ENCODE results near the gene SIGMAR1. TPM values are rescaled to one million over a fixed set of nuclear protein-coding genes. Genes with fewer than 3 reads are reported as not detected.

The SIGMAR1 gene
- total and polyA plus RNA-seq, 2 of the 4 experiments (the other 2 are of a cell fraction), result 44.6 to 88.9 TPM

GRCh38 chr9:34665381-34666250 lies 28.0 kb upstream of the SIGMAR1 start (continued):
- TF ChIP-seq, protein P1, sequence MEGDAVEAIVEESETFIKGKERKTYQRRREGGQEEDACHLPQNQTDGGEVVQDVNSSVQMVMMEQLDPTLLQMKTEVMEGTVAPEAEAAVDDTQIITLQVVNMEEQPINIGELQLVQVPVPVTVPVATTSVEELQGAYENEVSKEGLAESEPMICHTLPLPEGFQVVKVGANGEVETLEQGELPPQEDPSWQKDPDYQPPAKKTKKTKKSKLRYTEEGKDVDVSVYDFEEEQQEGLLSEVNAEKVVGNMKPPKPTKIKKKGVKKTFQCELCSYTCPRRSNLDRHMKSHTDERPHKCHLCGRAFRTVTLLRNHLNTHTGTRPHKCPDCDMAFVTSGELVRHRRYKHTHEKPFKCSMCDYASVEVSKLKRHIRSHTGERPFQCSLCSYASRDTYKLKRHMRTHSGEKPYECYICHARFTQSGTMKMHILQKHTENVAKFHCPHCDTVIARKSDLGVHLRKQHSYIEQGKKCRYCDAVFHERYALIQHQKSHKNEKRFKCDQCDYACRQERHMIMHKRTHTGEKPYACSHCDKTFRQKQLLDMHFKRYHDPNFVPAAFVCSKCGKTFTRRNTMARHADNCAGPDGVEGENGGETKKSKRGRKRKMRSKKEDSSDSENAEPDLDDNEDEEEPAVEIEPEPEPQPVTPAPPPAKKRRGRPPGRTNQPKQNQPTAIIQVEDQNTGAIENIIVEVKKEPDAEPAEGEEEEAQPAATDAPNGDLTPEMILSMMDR (conservative IDR thresholded peaks at IDR 0.05; ENCODE audit: low read depth, low read length), result no peak

DNA sequence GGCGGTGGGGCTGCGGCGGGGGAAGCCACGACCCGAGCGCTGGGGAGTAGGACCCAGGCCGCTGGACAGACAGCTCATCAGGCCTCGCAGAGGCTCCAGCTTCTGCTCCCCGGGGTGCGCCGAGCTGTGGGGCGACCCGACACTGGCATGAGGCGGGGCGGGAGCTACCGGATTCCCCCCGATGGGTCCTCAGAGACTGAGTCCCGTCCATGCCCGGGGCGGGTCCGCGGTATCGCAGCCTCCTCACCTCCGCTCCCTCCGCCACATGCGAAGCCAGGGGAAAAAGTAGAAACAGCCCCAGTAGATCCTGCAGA lies 27.4 kb upstream of the SIGMAR1 start:
- BruUV-seq (replicated peaks), result no TSS peak
- no peak overlapping the region for H2BK20ac ChIP-seq (ENCODE audit: low read depth, low read length)
- dilution Hi-C loops (cut with HindIII; ENCODE audit: low sequenced_read_pairs, unreplicated experiment), result no loop called here
- H4K20me1 ChIP-seq (ENCODE audit: insufficient read depth, low read length), result peaks cover 9% of the 10 kb centered on the region
- H2AK9ac ChIP-seq (replicated peaks; ENCODE audit: low read depth, low read length, poor library complexity), result peak overlapping the region; percentile 89
- H3K9me1 ChIP-seq (ENCODE audit: insufficient read depth, low read length), result peaks cover 12% of the 10 kb centered on the region
- H3K4ac ChIP-seq (ENCODE audit: low read depth, low read length), result peak overlapping the region; percentile 74
- CTCF ChIA-PET, result interaction anchor here (0.5 to 2.4 kb wide), 4 partner anchors 12 to 47 kb away, joined by 3 to 7 read pairs (median 5); partner anchors contain the start of gene IL11RA
- no peak overlapping the region for H2AK5ac ChIP-seq (ENCODE audit: low read depth, low read length)
- peak overlapping the region; percentile 96 for H2AFZ ChIP-seq (replicated peaks; ENCODE audit: low read length, poor library complexity)
- DNase-seq (no peak), ATAC-seq (ENCODE audit: low read depth) (peak; percentile 7; the same call in 1 of the 2 replicates)
- 0 out of 2 replicates have a peak overlapping the region, but pooled peaks have one; percentile 27 for H4K91ac ChIP-seq (ENCODE audit: insufficient read depth, low read depth, low read length)
- peak overlapping the region; percentile 56 for H3K4me3 ChIP-seq (ENCODE audit: insufficient read depth, low read depth, low read length)
- in situ Hi-C loops (cut with MboI; ENCODE audit: low sequenced_read_pairs), result no loop called here
- no peak overlapping the region for H4K5ac ChIP-seq (ENCODE audit: low read depth, low read length)
- peak overlapping the region; percentile 60; the same call in 1 of the 2 replicates for H3K23ac ChIP-seq (ENCODE audit: low read depth, low read length)
- H4K8ac ChIP-seq (ENCODE audit: low read depth in 2 of 2, low read length in 2 of 2), result peak overlapping the region in 1 of 2 experiments; percentile 80; a peak in 1 of 4 replicates
- H2BK5ac ChIP-seq (ENCODE audit: low read depth, low read length, poor library complexity, severe bottlenecking), result peak overlapping the region; percentile 35
- H3K9me3 ChIP-seq (ENCODE audit: control insufficient read depth, insufficient read depth, low read length), result no peaks in the 10 kb centered on the region
- H3K18ac ChIP-seq (ENCODE audit: low read depth, low read length), result no peak overlapping the region
- peaks cover 3% of the 10 kb centered on the region for H3K36me3 ChIP-seq (ENCODE audit: control insufficient read depth, insufficient read depth, low read length)
- intact Hi-C loops (cut with micrococcal nuclease), result no loop called here
- H3K4me1 ChIP-seq (ENCODE audit: control insufficient read depth, insufficient read depth, low read length), result no peaks in the 10 kb centered on the region
- H3K27me3 ChIP-seq (ENCODE audit: control insufficient read depth, insufficient read depth, low read length), result no peaks in the 10 kb centered on the region
- H3K56ac ChIP-seq (ENCODE audit: extremely low read depth, insufficient read depth, low read length), result no peak overlapping the region
- H2BK15ac ChIP-seq (ENCODE audit: low read depth, low read length), result no peak overlapping the region
- peak overlapping the region; percentile 67 for H3K9ac ChIP-seq (ENCODE audit: low read depth, low read length)
- H3K4me2 ChIP-seq (ENCODE audit: low read depth, low read length), result peak overlapping the region; percentile 73
- POLR2A ChIA-PET (ENCODE audit: unreplicated experiment), result no interaction called here
- H3K27ac ChIP-seq (ENCODE audit: insufficient read depth, low read length), result peak overlapping the region; percentile 66
- H3K79me1 ChIP-seq (ENCODE audit: low read depth in 1 of 2, low read length in 2 of 2), result peaks cover 26 to 39% of the 10 kb centered on the region in 2 experiments
- no peak overlapping the region for H3K14ac ChIP-seq (replicated peaks; ENCODE audit: low read depth, low read length)
- WGBS, 2 experiments (ENCODE audit: extremely low coverage in 2 of 2, insufficient read length in 1 of 2), result 0% methylated on average over 7 of the region's 26 CpGs; no CpG with 5 or more reads in 1 of the 2 experiments
- no peak overlapping the region for H2BK120ac ChIP-seq (ENCODE audit: low read depth, low read length)
- TF ChIP-seq POLR2A (IDR thresholded peaks at IDR 0.05; ENCODE audit: low read depth, low read length) (no peak), MAFK (IDR thresholded peaks at IDR 0.05; ENCODE audit: low read depth, low read length) (no peak), CEBPB (IDR thresholded peaks at IDR 0.05; ENCODE audit: low read depth, low read length) (no peak), MAZ (IDR thresholded peaks at IDR 0.05; ENCODE audit: borderline replicate concordance, low read depth, low read length) (no peak), MXI1 (IDR thresholded peaks at IDR 0.05; ENCODE audit: borderline replicate concordance, low read depth, low read length) (no peak), RFX5 (IDR thresholded peaks at IDR 0.05; ENCODE audit: low read depth, low read length) (no peak), BHLHE40 (IDR thresholded peaks at IDR 0.05; ENCODE audit: low read depth, low read length) (no peak), FOS (IDR thresholded peaks at IDR 0.05; ENCODE audit: low read depth, low read length) (no peak)
- TF ChIP-seq, protein P1 (conservative IDR thresholded peaks at IDR 0.05; ENCODE audit: low read depth, low read length), result no peak
- TF ChIP-seq, protein P2, sequence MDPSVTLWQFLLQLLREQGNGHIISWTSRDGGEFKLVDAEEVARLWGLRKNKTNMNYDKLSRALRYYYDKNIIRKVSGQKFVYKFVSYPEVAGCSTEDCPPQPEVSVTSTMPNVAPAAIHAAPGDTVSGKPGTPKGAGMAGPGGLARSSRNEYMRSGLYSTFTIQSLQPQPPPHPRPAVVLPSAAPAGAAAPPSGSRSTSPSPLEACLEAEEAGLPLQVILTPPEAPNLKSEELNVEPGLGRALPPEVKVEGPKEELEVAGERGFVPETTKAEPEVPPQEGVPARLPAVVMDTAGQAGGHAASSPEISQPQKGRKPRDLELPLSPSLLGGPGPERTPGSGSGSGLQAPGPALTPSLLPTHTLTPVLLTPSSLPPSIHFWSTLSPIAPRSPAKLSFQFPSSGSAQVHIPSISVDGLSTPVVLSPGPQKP (IDR thresholded peaks at IDR 0.05; ENCODE audit: borderline replicate concordance, low read depth, low read length), result no peak

All from IMR-90 (cell line).